Keratinocyte (primary cell): ENCODE measurements around the gene TMEM115.

ENCODE experiments used
- CTCF ChIP-seq, 3 experiments: IDR thresholded peaks in 1 of 3; conservative IDR thresholded peaks in 1 of 3; optimal IDR thresholded peaks in 1 of 3; 2 replicates in 2 of 3; 3 replicates in 1 of 3; pipeline versions ENCODE3 to v1.5.1; 2011; ENCODE audit warnings: low read length in 3 of 3, mild to moderate bottlenecking in 3 of 3, moderate library complexity in 2 of 3, control low read depth in 1 of 3, inconsistent platforms in 1 of 3; ENCODE audit not compliant: insufficient read depth in 2 of 3; ENCODE audit errors: extremely low read depth in 1 of 3
- EZH2 ChIP-seq: IDR thresholded peaks from one replicate; pipeline ENCODE4 v1.6.1; 2012; ENCODE audit warnings: inconsistent platforms, mild to moderate bottlenecking, low read length, moderate library complexity

GRCh38 chr3:50327943-50328691 is 31.2 kb downstream of the TMEM115 start, which contains the start of gene TUSC2:
- no peak for TF ChIP-seq CTCF (optimal IDR thresholded peaks at IDR 0.05 in 1 of 3, IDR thresholded peaks at IDR 0.05 in 1 of 3, conservative IDR thresholded peaks at IDR 0.05 in 1 of 3; ENCODE audit: extremely low read depth in 1 of 3, insufficient read depth in 2 of 3, low read length in 3 of 3)
- no peak for TF ChIP-seq EZH2
